HCT116 (cell line): Measurements from ENCODE around the gene SLC17A4.

Experiments used
- CTCF ChIP-seq, 3 experiments: fragments of 200-600 bp in 1 of 3; sonication (generic) in 1 of 3; IDR thresholded peaks in 2 of 3; conservative IDR thresholded peaks in 1 of 3; 2 replicates each; pipeline ENCODE4 v1.5.1; 2012 to 2017; ENCODE audit warnings: low read depth in 2 of 3, low read length in 2 of 3, antibody characterized with exemption in 1 of 3, borderline replicate concordance in 1 of 3, control low read depth in 1 of 3, mild to moderate bottlenecking in 1 of 3, mixed read lengths in 1 of 3, mixed run types in 1 of 3, moderate library complexity in 1 of 3; ENCODE audit not compliant: insufficient read depth in 1 of 3
- MAX ChIP-seq: IDR thresholded peaks from 2 replicates; pipeline ENCODE4 v1.6.1; 2012
- POLR2AphosphoS5 ChIP-seq: IDR thresholded peaks from 2 replicates; pipeline ENCODE4 v1.6.1; 2011; ENCODE audit warnings: mild to moderate bottlenecking, low read depth, low read length, moderate library complexity
- ZFX ChIP-seq: fragments of 450-650 bp; IDR thresholded peaks from 2 replicates; pipeline ENCODE4 v1.6.1; 2017

GRCh38 chr6:25717866-25718740, 36.4 kb upstream of the SLC17A4 start:
- TF ChIP-seq CTCF (IDR thresholded peaks at IDR 0.05 in 2 of 3, conservative IDR thresholded peaks at IDR 0.05 in 1 of 3; ENCODE audit: borderline replicate concordance in 1 of 3, insufficient read depth in 1 of 3, low read depth in 2 of 3, low read length in 2 of 3) (peak; percentile 47 to 67 (median 53); a peak in 5 of 6 replicates), POLR2AphosphoS5 (no peak), ZFX (no peak), MAX (no peak)
